Glomerular visceral epithelial cell (primary cell): Measurements from ENCODE around the gene AEN.

Experiments
- DNase-seq: peaks from one replicate; pipeline ENCODE4 v3.0.0-alpha.2; 2016; ENCODE audit errors: extremely low spot score

The AEN gene

GRCh38 chr15:88620995-88621772 lies at the start of gene AEN:
AEN (plus strand) TSS chr15:88621340; CDS start chr15:88626210, 4,870 bp downstream.
- peak; percentile 97 for DNase-seq

- DNase-seq, result no peak
Observed at GRCh38 chr15:88571852-88572259, 49.3 kb upstream of the AEN start.

- no peak for DNase-seq
Observed at GRCh38 chr15:88574077-88574476, 47.1 kb upstream of the AEN start.

- no peak for DNase-seq
Observed at GRCh38 chr15:88574655-88575054, 46.5 kb upstream of the AEN start.

- DNase-seq, result no peak
Observed at GRCh38 chr15:88579322-88579721, 41.8 kb upstream of the AEN start.

GRCh38 chr15:88580532-88580931 lies 40.6 kb upstream of the AEN start:
- no peak for DNase-seq

GRCh38 chr15:88586401-88587162 lies 34.6 kb upstream of the AEN start:
- DNase-seq, result no peak

GRCh38 chr15:88590759-88591158 lies 30.4 kb upstream of the AEN start:
- DNase-seq, result no peak

GRCh38 chr15:88591384-88591783 lies 29.8 kb upstream of the AEN start:
- DNase-seq, result no peak

GRCh38 chr15:88603885-88604284 lies 17.3 kb upstream of the AEN start:
- no peak for DNase-seq

- DNase-seq, result no peak
Observed at GRCh38 chr15:88604381-88605188, 16.6 kb upstream of the AEN start.

- no peak for DNase-seq
Observed at GRCh38 chr15:88605189-88606069, 15.7 kb upstream of the AEN start.

GRCh38 chr15:88606070-88606794 lies 14.9 kb upstream of the AEN start:
- no peak for DNase-seq

- DNase-seq, result no peak
Observed at GRCh38 chr15:88607951-88608350, 13.2 kb upstream of the AEN start.

GRCh38 chr15:88608607-88609181 lies 12.4 kb upstream of the AEN start:
- no peak for DNase-seq

GRCh38 chr15:88609344-88610090 lies 11.6 kb upstream of the AEN start:
- DNase-seq, result no peak

GRCh38 chr15:88610701-88611231 lies 10.4 kb upstream of the AEN start:
- peak; percentile 26 for DNase-seq

- no peak for DNase-seq
Observed at GRCh38 chr15:88612186-88612796, 8.8 kb upstream of the AEN start.
